Stimulated activated CD4-positive, alpha-beta T cell treated with anti-CD3 and anti-CD28 coated beads, Interleukin-1b, Interleukin-23, amount 100 ng/mL, for 4 hours (primary cell): ENCODE data around the gene DMTF1.
A peak's percentile ranks its signal among the peaks of the same experiment; 100 is the strongest.
"Not testable (repeated sequence)": the region's sequence is repeated elsewhere in the genome, so short reads cannot be mapped to it uniquely, and the experiment has no call there.

Source experiments
- DNase-seq, 2 donors: peaks; one replicate each; pipeline ENCODE4 v3.0.0-alpha.2; 2020; ENCODE audit warnings: low read depth in 2 of 2

The DMTF1 gene

GRCh38 chr7:87193912-87194311 is 41.7 kb downstream of the DMTF1 start:
- no peak for DNase-seq

- DNase-seq, result no peak
These were observed 47.0 kb downstream of the DMTF1 start for GRCh38 chr7:87199241-87199640.

GRCh38 chr7:87199700-87200450 is 47.6 kb downstream of the DMTF1 start:
- no peak for DNase-seq

- no peak for DNase-seq
These were observed 50.0 kb downstream of the DMTF1 start for GRCh38 chr7:87202208-87202607.

GRCh38 chr7:87202705-87203104 is 50.5 kb downstream of the DMTF1 start:
- no peak for DNase-seq

DNA sequence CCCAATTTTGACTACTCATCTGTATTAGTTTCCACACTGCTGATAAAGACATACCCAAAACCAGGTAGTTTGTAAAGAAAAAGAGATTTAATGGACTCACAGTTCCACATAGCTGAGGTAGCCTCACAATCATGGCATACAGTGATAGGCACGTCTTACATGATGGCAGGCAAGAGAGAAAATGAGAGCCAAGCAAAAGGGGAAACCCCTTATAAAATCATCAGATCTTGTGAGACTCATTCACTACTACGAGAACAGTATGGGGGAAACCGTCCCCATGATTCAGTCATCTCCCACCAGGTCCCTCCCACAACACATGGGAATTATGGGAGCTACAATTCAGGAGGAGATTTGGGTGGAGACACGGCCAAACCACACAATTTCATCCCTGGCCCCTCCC is 51.7 kb downstream of the DMTF1 start:
- DNase-seq, result not testable (repeated sequence)

GRCh38 chr7:87204933-87205332 is 52.7 kb downstream of the DMTF1 start:
- no peak for DNase-seq

DNA sequence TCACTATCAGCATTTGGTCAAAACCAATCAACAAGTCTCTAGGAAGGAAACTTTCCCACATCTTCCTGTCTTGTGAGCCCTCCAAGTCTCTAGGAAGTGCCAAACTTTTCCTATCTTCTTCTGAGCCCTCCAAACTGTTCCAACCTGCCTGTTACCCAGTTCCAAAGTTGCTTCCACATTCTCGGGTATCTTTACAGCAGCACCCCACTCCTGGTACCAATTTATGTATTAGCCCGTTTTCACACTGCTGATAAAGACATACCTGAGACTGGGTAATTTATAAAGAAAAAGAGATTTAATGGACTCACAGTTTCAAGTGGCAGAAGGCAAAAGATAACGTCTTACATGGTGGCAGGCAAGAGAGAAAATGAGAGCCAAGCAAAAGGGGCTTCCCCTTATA is 53.4 kb downstream of the DMTF1 start:
- DNase-seq, result not testable (repeated sequence)

DNA sequence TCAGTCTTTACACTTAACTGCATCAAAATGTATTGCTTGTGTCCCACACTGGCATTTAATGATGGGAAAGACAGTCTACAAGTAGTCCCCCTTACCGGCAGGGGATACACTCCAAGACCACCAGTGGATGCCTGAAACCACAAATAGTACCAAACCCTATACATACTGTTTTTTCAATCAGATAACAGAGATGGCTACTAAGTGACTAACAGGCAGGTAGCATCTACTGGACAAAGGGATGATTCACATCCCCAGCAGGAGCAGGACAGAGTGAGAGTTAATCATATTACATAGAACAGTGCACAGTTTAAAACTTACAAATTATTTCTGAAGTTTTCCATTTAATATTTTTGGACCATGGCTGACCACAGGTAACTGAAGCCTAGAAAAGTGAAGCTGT is 54.1 kb downstream of the DMTF1 start:
- DNase-seq, result no peak

- no peak for DNase-seq
These were observed 57.2 kb downstream of the DMTF1 start for GRCh38 chr7:87209295-87209924.

DNA sequence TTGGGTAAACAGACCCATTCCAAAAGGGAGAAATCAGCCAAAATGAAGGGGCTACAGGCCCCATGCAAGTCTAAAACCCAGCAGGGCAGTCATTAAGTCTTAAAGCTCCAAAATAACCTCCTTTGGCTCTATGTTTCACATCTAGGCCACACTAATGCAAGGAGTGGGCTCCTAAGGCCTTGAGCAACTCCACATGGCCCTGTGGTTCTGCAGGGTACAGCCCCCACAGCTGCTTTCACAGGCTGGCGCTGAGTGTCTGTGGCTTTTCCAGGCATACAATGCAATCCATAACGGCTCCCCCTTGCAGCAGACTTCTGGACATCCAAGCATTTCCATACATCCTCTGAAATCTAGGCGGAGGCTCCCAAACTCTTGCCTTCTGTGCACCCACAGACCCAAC is 58.3 kb downstream of the DMTF1 start:
- DNase-seq, result no peak

DNA sequence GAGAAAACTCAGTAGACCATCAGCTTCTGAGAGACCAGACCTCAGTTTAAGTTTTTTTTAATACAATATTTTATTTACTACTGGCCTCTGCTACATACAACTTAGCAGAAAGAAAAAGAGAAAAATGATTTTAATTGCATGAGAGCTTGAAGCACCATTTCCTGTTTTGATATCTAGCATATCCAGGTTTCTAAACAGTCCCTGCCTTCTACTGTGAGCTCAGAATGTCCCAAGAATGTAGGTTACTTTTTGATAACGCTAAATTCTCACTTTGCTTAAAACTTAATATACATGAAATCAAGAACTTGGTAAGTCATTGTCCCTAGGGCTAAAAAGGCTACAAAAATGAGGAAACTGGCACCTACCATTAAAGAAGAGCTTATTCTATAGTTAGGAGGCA is 60.2 kb downstream of the DMTF1 start:
- DNase-seq, result no peak

DNA sequence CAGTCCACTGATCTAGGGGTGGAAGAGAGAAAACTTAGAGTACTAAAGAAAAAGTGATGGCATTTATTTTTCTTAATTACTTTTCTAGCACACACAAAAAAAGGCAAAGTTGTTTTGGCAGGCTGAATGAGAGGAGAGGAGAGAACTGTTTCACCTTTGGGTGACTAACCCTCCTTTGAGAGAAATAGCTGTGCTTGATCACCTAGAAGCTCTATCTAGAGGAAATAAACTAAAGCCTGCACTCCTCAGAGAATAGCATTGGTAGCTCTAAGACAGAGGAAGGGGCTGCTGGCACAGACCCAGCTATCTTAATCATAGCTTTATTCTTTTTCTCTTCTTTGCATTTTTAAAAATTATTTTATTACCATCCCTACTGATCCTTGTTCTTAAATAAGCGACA is 61.0 kb downstream of the DMTF1 start:
- no peak for DNase-seq

DNA sequence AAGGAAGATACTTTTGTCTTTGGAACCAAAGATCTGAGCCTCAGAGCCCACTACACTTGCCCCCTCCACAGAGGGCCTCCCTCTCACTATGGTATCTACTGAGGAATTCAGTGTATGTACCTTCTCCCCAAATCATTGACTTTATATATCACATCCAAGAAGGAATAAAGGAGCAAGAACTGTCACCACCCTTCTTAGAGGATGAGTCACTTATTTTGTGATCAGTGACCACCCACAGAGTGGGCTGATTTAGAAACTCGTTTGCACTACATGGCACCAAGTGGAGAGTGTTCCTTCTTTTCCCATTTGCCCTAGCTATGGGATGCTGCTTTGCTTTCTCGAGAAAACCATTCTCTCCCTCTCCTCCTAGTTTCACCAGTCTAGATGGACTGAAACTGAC is 61.6 kb downstream of the DMTF1 start:
- DNase-seq, result no peak

DNA sequence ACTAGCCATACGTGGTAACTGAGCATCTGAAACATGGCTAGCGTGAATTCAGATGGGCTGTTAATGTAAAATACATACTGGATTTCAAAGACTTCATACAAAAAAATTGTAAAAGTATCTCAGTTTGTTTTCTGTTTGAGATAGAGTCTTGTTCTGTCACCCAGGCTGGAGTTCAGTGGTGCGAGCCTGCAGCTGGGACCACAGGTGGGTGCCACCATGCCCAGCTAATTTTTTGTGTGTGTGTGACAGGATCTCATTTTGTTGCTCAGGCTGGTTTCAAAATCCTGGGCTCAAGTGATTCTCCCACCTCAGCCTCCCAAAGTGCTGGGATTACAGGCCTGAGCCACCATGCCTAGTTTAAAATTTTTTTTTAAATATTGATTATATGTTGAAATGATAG is 62.8 kb downstream of the DMTF1 start:
- DNase-seq, result no peak

DNA sequence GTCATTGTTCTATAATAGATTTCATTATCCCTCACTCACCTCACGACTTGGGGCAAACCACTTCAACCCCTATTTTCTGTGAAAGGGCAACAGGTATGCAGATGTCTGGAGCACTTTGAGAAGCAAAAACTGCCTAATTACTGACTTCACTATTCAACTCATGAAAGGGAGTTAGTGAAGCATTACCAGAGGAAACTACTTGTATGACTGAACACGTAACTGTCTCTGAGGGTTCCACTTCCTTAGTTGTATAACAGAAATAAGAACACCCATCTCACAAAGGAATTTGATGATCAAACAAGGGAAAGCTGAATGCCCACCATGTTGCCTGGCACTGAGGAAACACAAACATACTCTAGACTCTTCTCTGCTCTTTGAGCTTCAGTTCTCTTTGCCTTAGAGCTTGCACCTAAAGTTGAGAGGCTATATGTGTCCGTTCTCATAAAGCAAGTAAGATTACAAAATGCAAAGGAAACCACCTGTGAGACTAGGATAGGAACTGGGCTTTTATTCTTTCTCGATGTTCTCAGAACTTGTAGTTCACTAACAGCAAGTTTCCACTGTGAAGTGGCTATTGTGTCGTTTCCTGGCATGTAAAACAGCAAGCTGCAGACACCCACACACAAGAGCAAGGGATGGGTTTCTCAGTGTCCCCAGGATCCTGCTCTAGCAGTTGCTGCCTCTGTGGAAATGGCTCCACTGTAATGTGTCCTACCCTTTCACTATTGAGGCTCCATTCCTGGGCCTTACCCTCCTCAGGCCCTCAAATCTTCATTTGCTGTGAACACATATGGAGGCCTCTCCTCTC is 64.7 kb downstream of the DMTF1 start:
- peak in 1 of 2 donors; percentile 41 for DNase-seq

DNA sequence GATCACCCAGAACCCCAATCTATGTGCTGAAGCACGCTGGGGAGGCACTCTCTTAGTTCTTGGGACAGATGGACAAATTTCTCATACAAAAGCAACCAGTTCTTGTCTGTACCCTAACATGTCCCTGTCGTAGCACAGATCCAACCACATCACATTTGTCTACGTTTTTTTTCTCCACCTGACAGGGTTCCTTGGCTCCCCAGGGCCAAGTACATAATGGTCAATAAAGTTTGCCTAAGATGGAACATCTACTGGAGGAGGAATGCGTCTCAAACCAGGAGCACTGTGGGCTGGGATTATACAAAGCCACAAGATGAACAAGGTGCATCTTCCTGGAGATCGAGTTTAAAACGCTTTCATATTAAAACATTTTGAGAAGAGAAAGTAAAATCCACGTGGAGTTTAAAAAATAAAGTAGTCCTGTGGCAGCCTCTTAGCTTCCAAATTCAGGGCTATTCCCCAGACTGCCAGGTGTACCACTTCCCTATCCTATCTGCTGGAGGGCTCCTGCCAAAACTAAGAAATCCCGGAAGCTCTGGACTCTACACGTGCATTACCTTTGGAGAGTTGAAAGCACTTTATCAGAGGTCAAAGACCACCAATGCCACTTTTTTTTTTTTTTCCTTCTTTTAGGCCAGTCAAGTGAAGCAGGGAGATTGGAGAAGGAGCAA is 65.9 kb downstream of the DMTF1 start:
- no peak for DNase-seq

DNA sequence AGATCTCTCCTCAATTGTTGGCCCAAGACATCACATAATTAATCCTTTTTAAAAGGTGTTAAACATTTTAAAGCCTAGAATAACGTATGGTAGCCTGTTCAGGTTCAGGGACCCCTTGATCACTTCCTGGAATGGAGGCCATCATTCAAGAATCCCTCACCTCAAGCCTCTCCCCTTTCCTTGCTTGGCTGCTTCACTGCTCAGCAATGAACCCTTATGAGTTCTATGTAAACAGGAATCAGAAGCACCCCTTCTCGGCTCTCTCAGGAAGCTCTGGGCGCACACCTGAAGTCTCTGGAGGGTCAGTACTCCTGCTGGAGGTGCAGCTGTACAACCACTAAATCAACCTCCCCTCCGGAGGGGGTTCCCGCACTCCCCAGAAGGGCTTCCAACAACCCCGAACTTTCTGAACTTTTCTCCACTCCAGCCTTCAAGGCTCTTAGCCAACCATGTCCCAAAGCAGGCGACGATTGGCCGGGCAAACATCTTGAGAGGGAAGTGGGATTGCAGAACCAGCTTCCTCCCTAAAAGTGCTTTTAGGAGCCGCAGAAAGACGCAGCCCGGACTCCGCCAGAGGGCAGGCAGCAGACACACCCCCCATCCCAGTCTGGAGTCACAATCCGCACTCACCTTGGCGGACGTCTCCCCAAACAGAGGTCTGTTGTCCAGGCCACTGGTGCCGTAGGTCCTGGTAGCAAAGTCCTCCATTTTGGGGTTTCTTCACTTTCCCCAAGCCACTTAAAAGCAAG is 66.7 kb downstream of the DMTF1 start:
- DNase-seq, result peak in 1 of 2 donors; percentile 14

DNA sequence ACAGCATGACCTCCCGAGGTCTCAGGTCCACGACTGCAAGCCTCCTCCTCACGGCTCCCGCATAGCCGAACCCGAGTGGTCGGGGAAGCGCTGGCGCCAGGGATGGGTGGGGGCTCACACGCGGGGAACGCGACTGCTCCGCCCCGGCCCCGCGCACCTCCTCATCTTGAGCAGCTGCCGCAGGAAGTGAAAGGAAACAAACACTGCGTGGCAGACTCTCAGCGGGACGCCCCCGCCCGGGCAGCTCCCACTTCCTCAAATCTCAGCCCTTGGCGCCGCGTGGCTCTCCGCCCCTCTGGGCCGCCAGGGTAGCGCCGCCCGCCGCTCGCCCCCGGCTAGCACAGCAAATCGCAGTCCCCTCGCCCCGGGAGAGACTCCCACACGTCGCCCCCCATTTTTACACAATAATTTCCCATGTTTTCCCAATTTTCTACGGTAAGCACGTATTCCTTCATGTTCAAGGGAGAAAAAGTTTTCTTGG is 67.3 kb downstream of the DMTF1 start, which contains the start of gene TMEM243:
TSS of gene TMEM243 (minus strand) at position 188 of the 481 bp plus-strand sequence. CDS start 229 bp downstream, outside the sequence.
- DNase-seq, result peak; percentile 69 to 78

GRCh38 chr7:87220026-87220733 is 67.9 kb downstream of the DMTF1 start:
- DNase-seq, result peak; percentile 69 to 75
